KG1 (cell line): ENCODE measurements around the gene SCAF11.

Experiments used
- DNase-seq: peaks from one replicate; lab custom pipeline; 2025; lab: John Stamatoyannopoulos, UW

SCAF11 gene

DNA sequence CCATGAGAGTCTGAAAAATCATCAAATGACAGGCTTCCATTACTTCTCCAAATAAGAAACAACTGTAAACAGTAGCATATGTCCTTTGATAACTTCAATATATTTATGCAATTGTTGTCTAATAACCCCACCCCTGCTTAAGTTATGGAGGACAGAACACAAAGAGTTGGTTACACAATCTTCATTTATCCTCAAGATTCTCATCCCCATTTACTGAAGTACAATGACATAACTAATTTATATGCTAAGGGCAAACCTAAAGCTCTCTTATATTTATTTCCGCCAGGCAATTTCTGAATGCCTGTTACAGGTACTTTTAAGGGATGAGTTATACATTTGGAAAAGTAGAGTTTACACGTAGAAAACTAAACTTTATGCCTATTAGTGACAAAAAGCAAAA is 12.3 kb downstream of the SCAF11 start:
- no peak for DNase-seq

DNA sequence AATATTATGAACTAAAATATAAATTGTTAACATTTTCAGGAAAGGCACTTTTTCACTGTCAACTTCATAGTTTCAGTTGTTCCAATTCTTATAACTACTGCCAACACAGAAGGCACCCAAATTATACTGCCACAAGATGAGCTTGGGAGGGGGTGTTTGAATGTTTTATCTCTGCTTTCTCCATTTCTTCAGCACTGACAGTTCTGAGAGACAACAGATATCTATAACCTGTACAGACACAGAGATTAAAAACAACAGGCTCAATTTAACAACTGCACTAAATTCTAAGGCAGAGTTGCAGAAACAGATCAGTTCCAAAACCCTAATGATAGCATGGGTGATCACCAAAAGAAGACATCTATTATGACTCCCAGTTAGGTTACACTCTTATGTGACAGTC is 12.8 kb downstream of the SCAF11 start:
- DNase-seq, result no peak

DNA sequence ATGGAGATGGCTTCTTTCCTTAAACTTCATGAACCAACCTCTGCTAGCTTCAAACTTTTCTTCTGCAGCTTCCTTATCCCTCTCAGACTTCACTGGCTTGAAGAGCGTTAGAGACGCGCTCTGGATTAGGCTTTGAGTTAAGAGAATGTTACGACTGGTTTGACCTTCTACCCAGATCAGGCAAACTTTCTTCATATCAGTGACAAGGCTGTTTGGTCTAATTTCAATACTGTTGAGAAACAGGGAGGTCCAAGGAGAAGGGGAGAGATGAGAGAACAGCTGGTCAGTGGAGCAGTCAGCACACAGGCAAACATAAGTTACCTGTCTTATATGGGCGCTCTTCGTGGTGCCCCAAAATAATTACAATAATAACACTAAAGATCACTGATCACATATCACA is 14.9 kb downstream of the SCAF11 start:
- DNase-seq, result no peak

DNA sequence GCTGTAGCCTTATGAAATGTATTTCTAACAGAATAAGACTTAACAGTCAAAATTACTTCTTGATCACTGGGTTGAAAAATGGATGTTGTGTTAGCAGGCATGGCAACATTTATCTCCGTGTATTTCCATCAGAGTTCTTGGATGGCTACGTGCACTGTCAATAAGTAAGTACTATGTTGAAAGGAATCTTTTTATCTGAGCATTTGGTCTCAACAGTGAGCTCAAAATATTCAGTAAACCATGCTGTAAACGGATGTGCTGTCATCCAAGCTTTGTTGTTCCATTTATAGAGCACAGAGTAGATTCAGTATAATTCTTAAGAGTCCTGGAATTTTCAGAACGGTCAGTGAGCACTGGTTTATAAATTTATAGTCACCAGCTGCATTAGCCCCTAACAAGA is 15.5 kb downstream of the SCAF11 start:
- DNase-seq, result no peak

DNA sequence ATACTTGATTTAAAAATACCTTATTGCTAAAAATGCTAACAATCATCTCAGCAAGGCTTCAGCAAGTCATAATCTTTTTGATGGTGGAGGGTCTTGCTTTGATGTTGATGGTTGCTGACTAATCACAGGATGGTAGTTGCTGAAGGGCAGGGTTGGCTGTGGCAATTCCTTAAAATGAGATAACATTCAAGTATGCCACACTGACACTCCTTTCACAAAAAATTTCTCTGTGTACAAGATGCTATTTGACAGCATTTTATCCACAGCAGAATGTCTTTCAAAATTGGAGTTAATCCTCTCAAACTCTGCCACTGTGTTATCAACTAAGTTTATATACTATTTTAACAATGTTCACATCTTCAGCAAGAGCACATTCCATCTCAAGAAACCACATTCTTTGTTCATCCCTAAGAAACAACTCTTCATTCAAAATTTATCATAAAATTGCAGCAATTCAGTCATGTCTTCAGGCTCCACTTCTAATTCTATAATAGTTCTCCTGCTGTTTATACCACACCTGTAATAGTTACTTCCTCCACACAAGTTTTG is 16.1 kb downstream of the SCAF11 start:
- DNase-seq, result no peak

DNA sequence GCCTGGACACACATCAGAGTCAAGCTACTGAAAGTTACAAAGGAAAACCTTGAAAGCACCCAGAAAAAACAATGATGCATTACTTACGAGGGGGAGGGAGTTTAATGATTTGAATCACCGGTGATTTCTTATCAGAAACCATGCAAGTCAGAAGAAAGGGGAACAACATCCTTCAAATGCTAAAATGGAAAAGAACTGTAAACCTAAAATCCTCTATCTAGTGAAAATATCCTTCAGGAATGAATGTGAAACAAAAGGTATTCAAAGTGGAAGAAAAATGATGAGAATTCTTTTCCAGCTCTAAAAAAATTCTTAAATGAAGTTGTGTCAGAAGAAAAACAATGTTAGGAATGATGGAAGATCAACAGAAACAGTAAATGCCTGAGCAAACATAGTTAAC is 16.8 kb downstream of the SCAF11 start:
- no peak for DNase-seq

DNA sequence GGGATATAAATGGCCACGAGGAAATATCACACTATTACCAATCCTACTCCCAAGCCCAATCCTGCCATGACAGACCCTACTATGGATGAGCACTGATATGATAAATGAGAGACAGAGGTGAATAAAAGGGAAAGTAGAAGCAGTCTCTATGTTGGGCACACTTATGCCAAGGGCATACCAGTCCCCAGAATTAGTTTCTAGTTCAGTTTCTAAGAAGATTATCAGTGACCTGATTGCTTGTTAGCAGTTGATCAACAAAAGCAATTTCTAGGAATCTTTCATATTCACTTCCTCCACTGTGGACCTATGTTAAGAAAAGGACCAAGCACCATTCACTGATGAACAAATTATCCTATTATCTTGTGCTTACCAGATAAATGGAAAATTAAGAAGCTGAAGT is 20.0 kb downstream of the SCAF11 start:
- no peak for DNase-seq

DNA sequence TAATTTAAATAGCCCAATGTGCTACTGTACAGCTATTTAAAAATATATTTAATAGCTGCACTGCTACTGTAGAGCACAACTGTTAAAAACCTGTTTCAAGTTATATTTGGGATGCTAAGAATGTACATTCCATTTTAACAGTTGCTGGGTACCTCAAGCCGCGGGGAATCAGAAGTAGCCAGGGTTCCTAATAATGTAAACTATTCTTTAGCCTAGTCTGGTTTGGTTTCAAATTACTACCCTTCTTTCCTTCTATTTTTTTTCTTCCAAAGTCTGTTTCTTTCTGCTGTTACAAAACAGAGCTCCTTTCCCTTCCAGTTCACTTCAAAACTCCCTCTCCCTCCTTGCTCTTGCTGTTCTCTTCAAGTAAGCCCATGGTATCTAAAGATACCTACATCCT is 21.3 kb downstream of the SCAF11 start:
- no peak for DNase-seq

DNA sequence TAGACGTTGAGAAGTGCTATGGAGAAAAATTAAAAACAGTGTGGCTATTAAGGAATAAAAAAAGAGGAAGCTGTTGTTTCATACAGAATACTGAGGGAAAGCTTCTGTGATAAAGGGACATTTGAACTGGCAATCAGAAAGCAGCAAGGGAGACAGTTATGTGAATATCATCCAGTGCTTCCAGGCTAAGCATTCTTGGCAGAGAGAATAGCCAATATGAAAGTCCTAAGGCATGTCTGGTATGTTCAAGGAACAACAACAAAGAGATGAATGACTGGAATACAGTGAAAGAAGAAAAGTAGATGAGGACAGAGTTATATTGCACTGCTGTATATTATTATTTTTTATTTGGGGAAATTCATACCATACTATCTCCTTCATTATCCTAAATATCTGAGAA is 23.9 kb downstream of the SCAF11 start:
- DNase-seq, result no peak

DNA sequence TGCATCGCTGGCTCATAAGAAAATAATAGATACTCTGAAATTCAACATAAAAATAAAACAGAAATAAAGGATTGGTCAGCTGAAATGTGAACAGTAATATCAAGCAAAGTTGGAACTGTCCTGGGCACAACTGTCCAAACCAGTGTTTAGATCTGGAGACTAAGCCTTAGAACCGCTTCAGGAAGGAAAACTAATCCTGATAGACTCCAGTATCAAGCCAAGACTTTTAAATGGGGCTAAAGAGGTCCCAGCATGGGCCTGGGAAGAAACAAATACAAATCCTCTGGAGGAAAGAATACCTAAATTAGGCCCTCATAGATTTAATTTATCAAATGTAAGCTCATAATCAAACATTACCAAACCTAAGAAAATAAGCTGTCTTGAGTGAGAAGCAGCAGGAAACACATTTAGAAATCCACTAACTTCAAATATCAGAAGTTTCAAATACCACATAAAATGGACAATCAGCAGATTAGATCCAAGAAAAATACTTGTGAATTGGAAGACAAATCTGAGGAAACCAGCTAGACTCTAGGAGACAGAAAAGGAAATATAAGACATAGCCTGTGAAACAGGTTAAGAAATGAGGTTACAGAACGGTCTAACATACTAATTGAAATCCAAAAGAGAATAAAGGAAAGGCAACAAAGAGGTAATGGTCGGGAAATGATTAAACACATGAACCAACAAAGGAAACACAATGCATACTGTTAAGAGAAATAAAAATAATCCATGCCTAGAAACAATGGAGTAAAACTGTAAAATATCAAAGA is 27.6 kb downstream of the SCAF11 start:
- no peak for DNase-seq

DNA sequence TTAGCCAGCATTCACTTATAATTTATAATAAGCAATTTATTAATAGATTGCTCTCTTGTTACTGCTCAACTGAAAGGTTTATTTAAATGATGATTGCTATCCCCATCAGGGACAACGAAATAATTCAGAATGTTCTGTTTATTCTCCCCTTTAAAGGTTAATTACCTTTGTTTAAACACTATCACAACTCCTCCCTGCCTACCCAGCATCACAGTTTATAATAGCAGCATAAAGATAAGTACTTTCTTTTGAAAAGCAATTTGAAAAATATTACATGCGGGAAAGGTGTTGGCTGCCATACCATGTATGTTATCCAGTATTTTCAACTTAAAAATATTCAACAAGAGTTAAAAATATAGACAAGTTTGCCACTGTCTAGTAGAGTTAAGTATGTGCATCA is 30.6 kb downstream of the SCAF11 start:
- DNase-seq, result no peak

DNA sequence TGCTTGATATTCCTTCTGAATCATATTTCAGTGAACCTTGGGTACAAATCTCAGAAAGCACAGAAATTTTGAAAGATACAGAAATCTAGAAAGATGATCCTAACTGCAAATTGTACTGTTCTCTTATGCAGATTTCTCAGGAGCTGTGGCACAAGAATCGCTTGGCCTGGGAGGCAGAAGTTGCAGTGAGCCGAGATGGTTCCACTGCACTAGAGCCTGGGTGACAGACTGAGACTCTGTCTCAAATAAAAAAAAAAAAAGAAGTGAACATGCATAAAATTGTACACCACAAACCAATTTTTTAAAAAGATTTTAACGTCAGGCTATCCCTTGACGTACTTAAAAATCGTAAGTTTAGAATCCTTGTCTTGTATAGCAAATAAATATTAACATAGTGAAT is 31.3 kb downstream of the SCAF11 start:
- DNase-seq, result no peak

DNA sequence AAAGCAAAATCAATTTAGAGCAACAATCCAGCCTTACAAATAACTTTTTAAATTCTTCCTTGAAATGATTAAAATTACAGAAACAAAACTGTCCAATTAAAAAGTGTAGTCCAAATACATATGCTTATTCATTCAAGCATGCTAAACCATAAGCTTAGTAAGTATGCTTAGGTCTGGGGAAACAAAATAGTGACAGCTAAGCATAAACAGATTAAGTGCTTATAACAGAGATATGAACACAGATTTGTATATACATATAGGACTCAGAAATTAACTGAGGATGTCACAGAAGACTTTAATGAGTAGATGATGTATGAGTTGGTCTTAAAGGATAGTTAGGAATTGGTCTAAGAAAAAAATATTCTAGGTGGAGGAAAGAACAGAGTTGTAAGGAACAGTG is 41.8 kb downstream of the SCAF11 start:
- no peak for DNase-seq

DNA sequence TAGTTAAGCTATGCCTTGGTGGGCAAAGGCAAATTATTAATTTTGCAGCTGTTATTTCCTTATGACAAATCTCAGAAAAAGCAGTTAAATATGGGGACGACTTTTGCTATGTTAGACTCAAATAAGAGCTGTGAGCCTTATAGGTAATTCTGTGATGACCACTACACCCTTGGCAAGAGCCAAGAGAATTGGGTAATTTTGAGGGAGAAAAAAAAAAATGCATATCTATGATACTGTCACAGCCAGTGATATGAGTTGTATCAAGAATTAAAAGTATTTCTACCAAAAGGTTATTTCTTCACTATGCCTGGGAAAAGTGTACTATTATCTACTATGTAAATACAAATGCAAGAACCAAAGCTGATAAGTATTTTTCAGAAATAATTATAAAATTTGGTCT is 43.9 kb downstream of the SCAF11 start:
- no peak for DNase-seq

DNA sequence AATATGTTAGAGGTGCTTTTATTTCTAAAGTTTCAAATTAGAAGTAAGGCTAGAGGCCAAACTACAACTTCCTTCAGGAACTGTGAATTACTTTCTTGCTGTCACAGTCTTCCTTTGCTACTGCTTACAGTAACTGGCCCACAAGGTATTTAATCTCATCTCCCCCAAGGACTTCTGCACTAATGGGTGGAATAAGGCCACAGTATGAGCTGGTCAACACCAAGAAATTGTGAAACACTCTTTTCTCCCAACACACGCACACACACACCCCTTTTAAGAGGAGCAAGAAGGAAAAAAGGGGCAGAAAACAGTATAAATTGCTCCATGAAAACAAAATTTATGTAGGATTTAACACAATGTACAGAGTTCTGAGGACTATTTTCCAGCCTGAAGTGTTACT is 45.6 kb downstream of the SCAF11 start:
- DNase-seq, result no peak

DNA sequence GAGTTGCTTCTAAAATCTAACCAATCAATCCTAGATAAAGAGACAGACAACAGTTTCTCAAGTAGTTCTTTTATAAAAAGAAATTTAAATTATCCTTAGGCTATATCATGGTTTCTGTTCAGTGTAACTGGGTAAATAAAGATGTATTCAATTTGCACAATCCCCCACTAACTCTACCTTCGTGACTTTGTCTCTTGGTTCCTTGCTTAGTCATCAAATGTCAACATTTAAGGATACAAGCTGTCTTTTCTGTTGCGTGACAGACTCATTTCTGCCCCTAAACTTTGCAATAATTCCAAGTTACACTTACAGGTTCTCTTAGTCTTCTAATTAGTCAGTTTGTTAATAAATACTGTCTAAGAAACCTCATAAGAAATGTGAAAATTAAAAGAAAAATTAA is 50.6 kb downstream of the SCAF11 start:
- no peak for DNase-seq

DNA sequence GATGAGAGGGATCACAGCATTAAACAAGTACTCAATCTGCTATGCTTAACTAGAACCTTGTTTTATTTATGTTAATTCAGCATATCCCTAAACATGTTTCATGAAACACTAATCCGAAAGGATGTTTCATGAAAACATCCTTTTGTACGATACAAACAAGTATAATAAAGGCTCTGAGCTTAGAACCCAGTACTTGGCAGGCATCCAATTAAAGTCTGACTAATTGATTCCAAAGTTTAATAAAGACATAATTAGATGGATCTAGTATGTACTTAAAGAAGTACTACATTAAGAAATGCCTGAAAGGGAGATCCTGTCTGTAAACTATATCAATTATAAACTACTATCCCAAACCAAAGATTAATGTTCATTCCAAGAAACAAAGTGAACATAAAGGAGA is 51.8 kb downstream of the SCAF11 start:
- DNase-seq, result no peak

DNA sequence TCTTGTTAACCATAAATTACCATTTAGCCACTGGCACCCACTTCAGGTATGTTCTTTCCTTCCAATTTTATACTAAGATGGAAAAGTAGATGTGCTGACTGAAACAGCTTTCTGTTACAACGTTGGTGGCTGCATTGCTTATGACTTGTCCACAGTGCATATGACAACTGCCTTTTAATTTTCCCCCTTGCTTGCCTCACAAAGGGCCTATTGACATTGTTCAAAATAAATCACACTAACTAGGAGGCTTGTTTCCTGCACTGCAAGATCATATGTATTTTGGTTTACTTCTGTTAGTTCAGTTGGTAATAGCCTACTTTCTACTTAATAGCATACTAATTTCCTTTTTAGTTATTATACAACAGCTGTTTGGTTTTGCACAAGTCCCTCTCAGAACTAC is 55.4 kb downstream of the SCAF11 start:
- DNase-seq, result no peak

DNA sequence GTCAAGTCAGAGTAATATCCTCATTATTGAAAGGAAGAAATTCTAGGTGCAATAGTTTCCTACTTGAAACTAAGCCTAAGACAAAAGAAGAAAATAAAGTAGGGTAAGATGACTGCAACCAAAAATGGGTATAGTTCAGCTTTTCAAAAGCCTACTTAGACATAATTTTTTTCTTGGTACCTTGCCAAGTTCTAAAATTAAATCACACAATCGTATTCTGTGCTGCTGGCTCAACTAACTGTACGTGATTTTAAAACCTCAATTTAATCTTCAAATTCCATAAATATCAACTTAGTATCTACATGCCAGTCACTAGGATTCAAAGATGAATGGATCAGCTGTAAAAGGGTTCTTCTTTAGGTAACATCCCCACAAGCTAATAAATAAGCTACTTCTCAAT is 56.9 kb downstream of the SCAF11 start:
- no peak for DNase-seq

DNA sequence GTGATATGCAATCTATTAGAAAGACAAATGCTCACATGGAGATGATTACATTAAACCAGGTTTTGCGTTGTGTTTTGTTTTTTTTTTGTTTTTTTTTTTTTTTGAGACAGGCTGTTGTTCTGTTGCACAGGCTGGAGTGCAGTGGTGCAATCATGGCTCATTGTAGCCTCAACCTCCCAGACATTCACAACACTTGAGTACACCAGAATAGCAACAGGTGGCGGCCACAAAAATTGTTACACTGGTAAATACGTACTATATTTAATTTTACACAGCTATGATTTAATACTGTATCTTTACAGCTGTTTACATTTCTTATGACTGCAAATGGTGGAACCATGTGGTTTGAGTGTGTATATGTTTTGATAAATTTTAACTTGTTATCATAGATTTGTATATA is 60.0 kb downstream of the SCAF11 start:
- no peak for DNase-seq

DNA sequence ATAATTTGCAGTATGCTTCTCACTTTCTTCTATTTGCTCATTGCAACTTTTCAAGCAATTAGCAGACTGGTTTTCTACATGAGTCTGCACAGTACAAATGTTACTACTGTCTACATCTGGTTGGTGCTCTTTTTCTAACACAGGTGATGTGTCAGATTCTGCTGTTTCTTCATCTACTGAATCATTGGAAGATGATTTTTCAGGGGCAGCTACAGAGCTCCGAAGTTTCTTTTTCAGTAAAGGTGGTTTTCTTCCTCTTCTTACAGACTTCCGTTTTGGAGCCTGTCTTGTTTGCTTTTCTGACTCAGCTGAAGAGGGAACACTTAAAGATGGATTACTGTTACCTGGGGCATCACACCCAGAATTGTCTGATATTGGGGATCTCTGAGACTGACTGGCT is 62.1 kb downstream of the SCAF11 start:
- DNase-seq, result no peak

DNA sequence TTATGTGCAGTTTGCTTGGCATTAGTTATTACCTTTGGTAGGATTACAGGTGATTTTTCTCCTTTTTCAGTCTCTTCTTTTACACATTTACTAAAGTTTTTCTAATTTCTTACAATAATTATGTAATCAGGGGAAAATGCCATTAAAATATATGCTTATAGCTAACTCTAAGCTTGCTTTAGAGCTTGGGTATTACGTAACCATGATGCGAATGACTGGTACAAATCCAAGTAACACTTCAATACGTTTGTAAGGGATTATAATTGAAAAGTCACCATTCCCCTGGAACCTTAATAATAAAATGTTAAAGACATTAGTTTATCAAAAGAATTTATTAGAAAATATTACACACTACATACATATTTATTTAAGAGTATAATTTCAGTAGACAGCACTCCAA is 71.6 kb downstream of the SCAF11 start:
- no peak for DNase-seq

DNA sequence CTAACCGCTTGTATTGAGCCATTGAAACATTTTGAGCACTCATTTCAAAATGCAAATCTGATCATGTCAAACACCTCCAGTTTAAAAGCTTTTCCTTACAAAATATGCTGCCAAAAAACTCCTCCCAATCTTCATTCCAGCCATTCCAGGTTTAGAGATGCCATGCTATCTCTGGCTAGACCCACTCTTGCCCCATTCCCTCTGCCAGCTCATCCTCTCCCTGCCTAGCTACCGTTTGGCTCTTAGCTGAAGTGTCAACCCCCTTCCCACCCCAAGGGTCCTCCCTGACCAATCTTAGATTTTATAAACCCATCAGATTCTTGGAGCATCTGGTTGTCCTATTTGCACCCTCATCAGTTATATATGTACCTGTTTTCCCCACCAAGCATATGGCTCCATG is 75.0 kb downstream of the SCAF11 start:
- DNase-seq, result no peak

DNA sequence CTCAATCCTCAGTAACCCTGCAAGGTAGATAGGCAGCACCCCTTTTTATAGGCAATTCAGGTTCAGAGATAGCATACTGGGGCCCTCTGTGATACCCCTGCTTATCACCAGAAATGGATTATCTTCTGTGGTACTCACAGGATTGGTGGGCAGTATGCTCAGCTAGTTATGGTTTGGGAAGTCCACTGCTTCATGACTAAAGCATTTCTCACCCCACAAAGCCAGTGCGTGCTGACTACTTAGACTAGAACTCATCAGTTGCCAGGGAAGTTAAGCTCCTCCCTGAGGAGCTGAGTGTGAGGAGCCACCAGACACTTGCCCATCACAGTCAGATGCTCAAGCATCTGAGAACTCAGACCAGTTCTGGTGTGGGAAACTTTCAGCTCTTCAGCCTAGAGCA is 76.3 kb downstream of the SCAF11 start:
- DNase-seq, result no peak
